NCI-H128 (cell line): Measurements from ENCODE around the gene HOXB3.
A peak's percentile ranks its signal among the peaks of the same experiment; 100 is the strongest.

ENCODE experiments used
- DNase-seq: peaks from one replicate; lab custom pipeline; 2025; ENCODE audit not compliant: unreplicated experiment; lab: John Stamatoyannopoulos, UW

The HOXB3 gene

GRCh38 chr17:48613862-48614694, 24.0 kb upstream of the HOXB3 start:
- no peak for DNase-seq

- no peak for DNase-seq
Measured at GRCh38 chr17:48612854-48613691, 23.0 kb upstream of the HOXB3 start.

- no peak for DNase-seq
Measured at GRCh38 chr17:48612456-48612853, 22.4 kb upstream of the HOXB3 start.

- DNase-seq, result peak; percentile 44
Measured at GRCh38 chr17:48611681-48612455, 21.8 kb upstream of the HOXB3 start.

- DNase-seq, result no peak
Measured at GRCh38 chr17:48611213-48611612, 21.2 kb upstream of the HOXB3 start.

- no peak for DNase-seq
Measured at GRCh38 chr17:48610282-48611211, 20.5 kb upstream of the HOXB3 start, which contains the start of gene HOXB7. HOXB7 (minus strand) TSS chr17:48611017; CDS start chr17:48610918, 99 bp downstream.

GRCh38 chr17:48609759-48610281, 19.8 kb upstream of the HOXB3 start:
- no peak for DNase-seq

GRCh38 chr17:48609033-48609432, 19.0 kb upstream of the HOXB3 start:
- DNase-seq, result no peak

GRCh38 chr17:48608494-48608834, 18.4 kb upstream of the HOXB3 start:
- no peak for DNase-seq

- DNase-seq, result no peak
Measured at GRCh38 chr17:48606892-48607614, 17.0 kb upstream of the HOXB3 start.

- DNase-seq, result no peak
Measured at GRCh38 chr17:48605991-48606891, 16.2 kb upstream of the HOXB3 start.

GRCh38 chr17:48605409-48605919, 15.4 kb upstream of the HOXB3 start:
- no peak for DNase-seq

- no peak for DNase-seq
Measured at GRCh38 chr17:48604770-48605329, 14.8 kb upstream of the HOXB3 start, which contains the start of gene HOXB6. HOXB6 (minus strand) TSS chr17:48604986; CDS start chr17:48598150, 6,836 bp downstream.

- DNase-seq, result no peak
Measured at GRCh38 chr17:48603959-48604769, 14.1 kb upstream of the HOXB3 start.

- DNase-seq, result no peak
Measured at GRCh38 chr17:48601539-48602425, 11.7 kb upstream of the HOXB3 start.

- no peak for DNase-seq
Measured at GRCh38 chr17:48601207-48601538, 11.1 kb upstream of the HOXB3 start.
